ENCODE data around the gene OXTR. TPM values are rescaled to one million over a fixed set of nuclear protein-coding genes. Genes with fewer than 3 reads are reported as not detected.

The OXTR gene
- 8.9 to 11.9 TPM (median 10.9 TPM) in 5 replicates for total RNA-seq (2022; extraction: Qiagen RNA extraction)

DNA sequence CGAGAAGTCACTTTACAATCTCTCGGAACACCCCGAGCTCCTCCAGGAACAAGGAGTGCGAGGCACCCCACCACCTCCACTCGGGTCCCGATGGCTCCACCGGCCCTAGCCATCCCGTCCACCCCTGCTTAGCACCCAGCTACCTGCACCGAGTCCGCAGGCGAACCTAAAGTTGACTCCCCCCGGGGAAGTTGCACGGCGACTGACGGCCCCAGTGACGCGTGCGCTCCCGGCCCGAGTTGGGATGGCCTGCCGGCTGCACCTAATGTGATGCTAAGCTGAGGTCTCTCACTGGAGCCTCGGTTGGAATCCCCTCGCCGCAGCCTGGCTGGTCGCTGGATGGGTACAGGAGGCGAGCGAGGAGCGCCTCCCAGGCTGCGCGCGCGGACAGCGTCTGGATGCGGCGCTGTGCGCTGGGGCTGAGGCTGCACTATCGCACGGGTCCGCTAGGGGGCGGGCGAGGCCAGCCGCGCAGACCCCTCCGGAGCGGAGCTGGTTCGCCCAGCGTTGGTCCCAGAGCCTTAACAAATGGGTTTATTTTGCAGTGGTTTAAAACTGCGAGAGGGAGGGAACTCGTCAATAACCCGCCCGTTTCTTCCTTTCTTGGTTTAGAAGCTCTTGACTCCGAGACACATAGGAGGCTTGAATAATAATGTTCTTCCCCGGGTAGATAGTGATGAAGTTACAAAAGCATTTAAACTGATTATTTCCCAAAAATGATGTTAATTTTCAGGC, at the start of gene OXTR:
OXTR (minus strand) TSS at position 526 of the 735 bp plus-strand sequence. CDS start 1,426 bp downstream, outside the sequence.

DNA sequence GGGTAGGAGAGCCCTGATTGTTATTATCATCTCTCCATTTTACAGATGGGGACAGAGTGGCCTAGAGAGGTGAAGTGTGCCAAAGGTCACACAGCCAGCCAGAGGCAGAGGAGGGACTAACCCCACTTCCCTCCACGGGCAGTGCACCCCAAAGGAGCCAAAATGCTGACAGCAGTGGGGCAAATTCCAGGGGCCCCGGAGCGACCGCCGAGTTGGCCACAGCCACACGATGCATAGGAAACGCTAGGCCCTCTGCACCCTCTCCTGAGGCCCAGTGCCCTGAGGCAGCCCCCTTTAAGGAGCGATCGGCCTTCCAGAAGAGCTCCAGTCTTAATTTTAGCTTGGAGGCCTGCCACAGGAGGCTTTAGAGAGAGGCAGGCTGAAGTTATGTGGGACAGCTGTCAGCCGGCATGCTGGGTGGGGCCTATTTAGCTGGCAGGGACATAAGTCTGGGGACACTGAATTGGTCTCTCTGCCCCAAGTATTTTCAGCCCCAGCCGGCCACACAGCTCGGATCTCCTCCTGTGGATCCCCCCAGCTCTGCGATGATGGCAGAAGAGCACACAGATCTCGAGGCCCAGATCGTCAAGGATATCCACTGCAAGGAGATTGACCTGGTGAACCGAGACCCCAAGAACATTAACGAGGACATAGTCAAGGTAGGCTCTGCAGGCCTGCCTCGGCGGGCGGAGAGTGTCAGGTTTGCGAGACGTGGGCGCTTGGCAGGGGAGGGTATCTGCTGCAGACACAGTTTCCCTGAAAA, 35.9 kb downstream of the OXTR start, which contains the start of gene CAV3:
CAV3 (plus strand) TSS at position 471 of the 763 bp plus-strand sequence; CDS start at position 546, 75 bp downstream.

Other genes starting within 250 kb of the OXTR start
- gene SSUH2, start 124.8 kb downstream of the OXTR start, total RNA-seq (2022; extraction: Qiagen RNA extraction), result 0.45 to 1.4 TPM (median 0.82 TPM) in 5 replicates
- 0.06 to 0.18 TPM in 2 of 5 replicates, not detected in the others for gene CAV3, start 35.8 kb downstream of the OXTR start, total RNA-seq (2022; extraction: Qiagen RNA extraction)
- 12.3 to 18.9 TPM (median 16.0 TPM) in 5 replicates for gene RAD18, start 193.9 kb upstream of the OXTR start, total RNA-seq (2022; extraction: Qiagen RNA extraction)